Measurements from ENCODE around the gene TPRA1. TPM values are rescaled to one million over a fixed set of nuclear protein-coding genes. Genes with fewer than 3 reads are reported as not detected.

TPRA1 gene
- total and polyA plus RNA-seq, 3 donors from 2014 or later = 32.6 to 59.3 (median 55.7) TPM

DNA sequence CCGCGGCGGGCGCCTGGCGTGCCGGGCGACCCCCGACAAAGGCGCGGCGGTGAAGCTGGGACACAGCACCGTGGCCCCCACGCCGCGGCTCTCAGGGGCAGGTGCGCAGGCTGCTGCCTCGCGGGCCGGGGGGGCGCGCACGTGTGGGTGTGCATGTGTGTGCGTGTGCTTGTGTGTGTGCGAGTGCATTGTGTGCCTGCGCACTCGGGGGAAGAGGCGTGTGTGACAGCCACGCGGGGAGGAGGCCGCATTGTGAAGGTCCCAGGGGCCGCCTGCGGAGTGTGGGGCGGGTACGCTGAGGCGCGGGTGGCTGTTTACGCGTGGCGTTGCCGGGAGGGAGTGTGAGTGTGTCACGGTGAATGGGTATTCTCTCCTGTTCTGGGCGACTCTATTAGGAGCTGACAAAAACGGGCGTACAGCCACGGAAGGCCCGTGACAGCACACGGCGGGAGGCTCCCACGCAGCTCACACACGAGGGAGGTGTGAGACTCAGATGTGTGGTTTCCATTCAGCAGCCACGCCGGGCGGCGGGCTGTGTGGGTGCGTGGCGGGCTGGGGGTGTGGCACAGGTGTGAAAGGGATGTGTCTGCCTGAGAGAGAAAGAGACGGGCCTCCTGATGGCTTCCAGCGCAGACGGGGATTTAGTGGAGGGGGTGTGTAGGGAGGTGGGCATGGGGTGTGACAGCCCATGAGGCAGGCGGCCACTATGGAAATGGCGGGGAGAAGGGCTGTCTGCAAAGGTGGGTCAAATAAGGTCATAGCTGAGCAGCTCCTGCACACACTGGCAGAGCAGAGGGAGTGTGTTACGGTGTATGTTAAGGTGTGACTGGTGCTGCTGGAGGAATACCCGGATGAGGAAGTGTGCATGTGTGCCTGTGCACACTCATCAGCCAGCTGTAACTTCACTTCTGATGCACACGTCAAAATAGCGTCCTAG, 39.2 kb upstream of the TPRA1 start:
- TF ChIP-seq POLR2A (IDR thresholded peaks at IDR 0.05) = no peak
- TF ChIP-seq, protein P1, sequence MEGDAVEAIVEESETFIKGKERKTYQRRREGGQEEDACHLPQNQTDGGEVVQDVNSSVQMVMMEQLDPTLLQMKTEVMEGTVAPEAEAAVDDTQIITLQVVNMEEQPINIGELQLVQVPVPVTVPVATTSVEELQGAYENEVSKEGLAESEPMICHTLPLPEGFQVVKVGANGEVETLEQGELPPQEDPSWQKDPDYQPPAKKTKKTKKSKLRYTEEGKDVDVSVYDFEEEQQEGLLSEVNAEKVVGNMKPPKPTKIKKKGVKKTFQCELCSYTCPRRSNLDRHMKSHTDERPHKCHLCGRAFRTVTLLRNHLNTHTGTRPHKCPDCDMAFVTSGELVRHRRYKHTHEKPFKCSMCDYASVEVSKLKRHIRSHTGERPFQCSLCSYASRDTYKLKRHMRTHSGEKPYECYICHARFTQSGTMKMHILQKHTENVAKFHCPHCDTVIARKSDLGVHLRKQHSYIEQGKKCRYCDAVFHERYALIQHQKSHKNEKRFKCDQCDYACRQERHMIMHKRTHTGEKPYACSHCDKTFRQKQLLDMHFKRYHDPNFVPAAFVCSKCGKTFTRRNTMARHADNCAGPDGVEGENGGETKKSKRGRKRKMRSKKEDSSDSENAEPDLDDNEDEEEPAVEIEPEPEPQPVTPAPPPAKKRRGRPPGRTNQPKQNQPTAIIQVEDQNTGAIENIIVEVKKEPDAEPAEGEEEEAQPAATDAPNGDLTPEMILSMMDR (IDR thresholded peaks at IDR 0.05) = no peak
- 17 to 29% methylated on average over 18 to 41 of the region's 65 CpGs for WGBS, 2 donors
- intact Hi-C loops (cut with DNase I; ENCODE audit: low total_unique reads) = no loop called here

DNA sequence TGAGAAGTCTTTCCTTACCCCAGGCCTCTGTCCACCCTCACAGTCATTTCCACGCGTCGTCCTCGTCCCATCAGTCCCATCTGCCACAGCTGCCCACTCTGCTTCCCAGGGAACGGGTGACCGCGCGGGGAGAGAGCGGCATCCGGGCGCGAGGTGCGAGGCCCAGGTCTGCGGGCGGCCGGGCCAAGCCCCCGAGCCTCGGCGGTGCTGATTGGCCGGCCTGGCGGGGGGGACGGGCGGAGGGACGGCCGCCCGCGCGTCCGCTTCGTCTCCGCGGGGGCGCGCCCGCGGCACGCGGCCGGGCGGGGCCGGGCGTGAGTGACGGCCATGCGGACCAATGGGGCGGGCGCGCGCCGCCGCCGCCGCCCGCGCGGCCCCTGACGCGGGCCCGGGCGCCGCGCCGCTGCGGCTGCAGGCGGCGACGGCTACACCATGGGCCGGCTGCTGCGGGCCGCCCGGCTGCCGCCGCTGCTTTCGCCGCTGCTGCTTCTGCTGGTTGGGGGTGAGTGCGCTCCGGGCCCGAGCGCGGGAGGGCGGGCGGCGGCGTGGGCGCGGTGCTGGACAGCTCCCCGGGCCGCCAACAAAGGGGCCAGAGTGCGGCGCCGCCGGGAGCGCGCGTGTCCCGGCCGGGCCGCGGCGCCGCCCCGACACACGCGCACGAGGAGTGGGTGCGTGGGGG, 38.4 kb upstream of the TPRA1 start, which contains the start of gene PODXL2:
Gene PODXL2, plus strand, starts transcription at position 398 of the 679 bp plus-strand sequence. Its CDS starts 35 bp downstream, at position 433.
- Histone ChIP-seq H3K9me3 (no peaks in the 10 kb centered on the region), H3K27ac (no peak within 1 kb of the TSS), H3K36me3 (ENCODE audit: low read depth, missing control alignments) (no peaks in the 10 kb centered on the region), H3K4me3 (peak within 1 kb of the TSS; percentile 56 to 61), H3K27me3 (no peaks in the 10 kb centered on the region), H3K4me1 (peaks cover 7% of the 10 kb centered on the region)
- peak; percentile 64 for DNase-seq
- 5 to 42% methylated on average over 4 to 55 of the region's 105 CpGs for WGBS, 2 donors
- TF ChIP-seq, protein P1 (IDR thresholded peaks at IDR 0.05) = no peak
- TF ChIP-seq POLR2A (IDR thresholded peaks at IDR 0.05) = no peak
- intact Hi-C loops (cut with DNase I; ENCODE audit: low total_unique reads) = no loop called here

More for the DNA sequence above, 39.2 kb upstream of the TPRA1 start:
- Histone ChIP-seq H3K36me3 (ENCODE audit: low read depth, missing control alignments) (no peaks in the 10 kb centered on the region), H3K4me3 (peak overlapping the region; percentile 56 to 61), H3K9me3 (no peaks in the 10 kb centered on the region), H3K27ac (no peak overlapping the region), H3K27me3 (no peaks in the 10 kb centered on the region), H3K4me1 (peaks cover 7% of the 10 kb centered on the region)
- no peak for DNase-seq

DNA sequence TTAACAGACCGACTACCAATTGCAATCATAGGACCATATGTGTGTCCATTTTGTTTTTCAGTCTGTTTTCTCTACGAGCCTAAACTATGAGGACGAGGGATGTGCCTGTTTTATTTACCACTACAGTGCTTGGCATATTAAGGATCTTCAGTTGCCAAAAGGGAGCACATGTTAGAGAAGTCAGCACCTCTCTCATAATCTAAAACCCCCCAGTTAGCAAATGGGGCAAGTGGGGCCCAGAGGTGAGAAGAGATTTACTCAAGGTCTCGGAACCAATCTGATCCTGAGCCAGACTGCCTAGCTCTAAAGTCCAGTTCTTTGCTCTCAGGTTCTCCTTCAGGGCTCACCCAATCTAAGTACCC, 37.9 kb upstream of the TPRA1 start:
- Histone ChIP-seq H3K27ac (no peak overlapping the region), H3K9me3 (no peaks in the 10 kb centered on the region), H3K4me1 (peaks cover 7% of the 10 kb centered on the region), H3K36me3 (ENCODE audit: low read depth, missing control alignments) (no peaks in the 10 kb centered on the region), H3K27me3 (no peaks in the 10 kb centered on the region), H3K4me3 (peak overlapping the region in 1 of 2 donors; percentile 36)
- intact Hi-C loops (cut with DNase I; ENCODE audit: low total_unique reads) = no loop called here
- no peak for DNase-seq
- WGBS, 2 donors = 51 to 53% methylated on average over 4 of the region's 4 CpGs
- no peak for TF ChIP-seq POLR2A (IDR thresholded peaks at IDR 0.05)
- TF ChIP-seq, protein P1 (IDR thresholded peaks at IDR 0.05) = no peak

DNA sequence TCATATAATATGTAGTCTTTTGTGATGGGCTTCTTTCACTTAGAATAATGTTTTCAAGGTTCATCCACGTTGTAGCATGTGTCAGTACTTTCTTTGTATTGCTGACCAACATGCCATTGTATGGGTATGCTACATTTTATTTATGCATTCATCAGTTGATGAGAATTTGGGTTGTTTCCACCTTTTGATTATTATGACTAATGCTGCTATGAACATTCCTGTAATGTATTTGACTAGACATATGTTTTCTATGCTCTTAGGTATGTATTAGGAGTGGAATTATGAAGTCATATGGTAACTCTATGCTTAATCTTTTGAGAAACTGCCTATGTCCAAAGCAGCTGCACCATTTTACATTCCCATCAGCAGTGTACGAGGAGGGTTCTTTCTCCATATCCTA, 35.3 kb upstream of the TPRA1 start:
- Histone ChIP-seq H3K27me3 (no peaks in the 10 kb centered on the region), H3K27ac (no peak overlapping the region), H3K4me3 (no peak overlapping the region), H3K9me3 (no peaks in the 10 kb centered on the region), H3K36me3 (ENCODE audit: low read depth, missing control alignments) (no peaks in the 10 kb centered on the region), H3K4me1 (peaks cover 7% of the 10 kb centered on the region)
- WGBS, 2 donors = 61 to 77% methylated on average over 2 of the region's 2 CpGs
- TF ChIP-seq POLR2A (IDR thresholded peaks at IDR 0.05) = no peak
- TF ChIP-seq, protein P1 (IDR thresholded peaks at IDR 0.05) = no peak
- no peak for DNase-seq
- intact Hi-C loops (cut with DNase I; ENCODE audit: low total_unique reads) = no loop called here

Data from testis (tissue), 3 donors.